Heart left ventricle (tissue), 13 donors: Measurements from ENCODE around the gene NRCAM.

Experiments used
- POLR2A ChIP-seq, 2 donors: fragments of 450-650 bp; IDR thresholded peaks; one replicate each; pipeline ENCODE4 v1.6.1; 2017; ENCODE audit warnings: antibody characterized with exemption in 2 of 2, mild to moderate bottlenecking in 2 of 2, moderate library complexity in 2 of 2
- TF ChIP-seq, protein P1 (sequence below), 12 donors: fragments of 200-600 bp; sonication (generic) in 4 of 12; IDR thresholded peaks; one replicate each; pipeline versions ENCODE4 v1.5.0 to v1.8.0; 2018 to 2022; ENCODE audit warnings: antibody characterized with exemption in 12 of 12, mild to moderate bottlenecking in 5 of 12
- donor health status: ischemic (EF 13 %, LVEDD 7.1; RV severe dilation, severe dysfunction).
- donor health status: DM: no; HTN: yes; CAD: no.
- donor health status: DM: no; HTN: no; CAD: no.
- donor health status: ischemic (EF 25% LVEDD 6.9; RV normal size, moderate dysfunction).
- donor health status: ischemic (EF 25% LVEDD 5.7; RV mildly dilated, moderate dysfunction).
- donor health status: ischemic (EF 35%, LVEDD 5.7; RV mildly dilated, moderate dysfunction).
- donor health status: nonischemic (EF 11% LVEDD 7.7; RV severe dilation, severe dysfunction).
- donor health status: DM: yes; HTN: yes; CAD: no.
- donor health status: PGD.
- donor health status: ischemic (EF 29% LVEDD 5.4; RV normal size, mild dysfunction).
- donor health status: nonischemic (EF 23%, LVEDD 6.1; RV moderate dilation, normal function).

DNA sequence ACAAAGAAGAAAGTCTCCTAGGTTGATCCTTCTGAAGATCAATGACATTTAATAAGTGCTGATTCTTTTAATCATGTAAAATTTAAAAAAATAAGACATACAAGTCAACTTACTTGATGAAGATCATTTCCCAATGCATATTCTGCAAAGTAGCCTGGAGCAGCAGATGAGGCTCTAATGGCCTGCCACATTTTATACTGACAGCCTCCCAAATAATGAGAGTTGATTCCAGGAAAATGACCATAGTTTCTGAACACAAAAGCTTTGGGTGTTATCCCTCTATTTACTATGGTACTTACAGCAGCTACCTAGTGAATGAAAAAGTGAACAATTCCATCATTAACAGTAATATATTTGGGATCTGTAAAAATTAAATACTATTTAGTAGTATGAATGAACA lies 31.4 kb upstream of the NRCAM start:
- no peak for TF ChIP-seq POLR2A (IDR thresholded peaks at IDR 0.05)
- TF ChIP-seq, protein P1, sequence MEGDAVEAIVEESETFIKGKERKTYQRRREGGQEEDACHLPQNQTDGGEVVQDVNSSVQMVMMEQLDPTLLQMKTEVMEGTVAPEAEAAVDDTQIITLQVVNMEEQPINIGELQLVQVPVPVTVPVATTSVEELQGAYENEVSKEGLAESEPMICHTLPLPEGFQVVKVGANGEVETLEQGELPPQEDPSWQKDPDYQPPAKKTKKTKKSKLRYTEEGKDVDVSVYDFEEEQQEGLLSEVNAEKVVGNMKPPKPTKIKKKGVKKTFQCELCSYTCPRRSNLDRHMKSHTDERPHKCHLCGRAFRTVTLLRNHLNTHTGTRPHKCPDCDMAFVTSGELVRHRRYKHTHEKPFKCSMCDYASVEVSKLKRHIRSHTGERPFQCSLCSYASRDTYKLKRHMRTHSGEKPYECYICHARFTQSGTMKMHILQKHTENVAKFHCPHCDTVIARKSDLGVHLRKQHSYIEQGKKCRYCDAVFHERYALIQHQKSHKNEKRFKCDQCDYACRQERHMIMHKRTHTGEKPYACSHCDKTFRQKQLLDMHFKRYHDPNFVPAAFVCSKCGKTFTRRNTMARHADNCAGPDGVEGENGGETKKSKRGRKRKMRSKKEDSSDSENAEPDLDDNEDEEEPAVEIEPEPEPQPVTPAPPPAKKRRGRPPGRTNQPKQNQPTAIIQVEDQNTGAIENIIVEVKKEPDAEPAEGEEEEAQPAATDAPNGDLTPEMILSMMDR (IDR thresholded peaks at IDR 0.05): no peak
